B cell (primary cell): ENCODE results near the gene FAM107B. TPM values are rescaled to one million over a fixed set of nuclear protein-coding genes. Genes with fewer than 3 reads are reported as not detected.

Source experiments
- ATAC-seq: fragments of 200-7000 bp; cut with Tn5 transposase; one replicate; pipeline ENCODE4 v1.10.0; 2021; ENCODE audit warnings: low read depth, mild to moderate bottlenecking, moderate number of reproducible peaks, moderate library complexity
- CTCF ChIA-PET: fragments of 350-600 bp; sonication (Branson Sonifier 250); formaldehyde crosslinking; loops from one replicate; lab custom pipeline; 2021; ENCODE audit warnings: antibody characterized with exemption, inconsistent platforms; lab: Charles Lee
- POLR2A ChIA-PET: fragments of 350-600 bp; sonication (Branson Sonifier 250); formaldehyde crosslinking; loops from one replicate; lab custom pipeline; 2021; ENCODE audit warnings: antibody characterized with exemption; lab: Charles Lee
- DNase-seq: peaks from one replicate; pipeline ENCODE4 v3.0.0; 2013
- H2AFZ ChIP-seq: 2 replicates; pipeline ENCODE4 v1.6.1; 2012; ENCODE audit warnings: mild to moderate bottlenecking, low read depth, low read length; ENCODE audit not compliant: insufficient read depth, poor library complexity, severe bottlenecking
- H3K27ac ChIP-seq, 2 donors: 1 replicate in 1 of 2; 2 replicates in 1 of 2; pipeline ENCODE4 v1.5.1; 2012 to 2013; ENCODE audit warnings: low read length in 2 of 2, mild to moderate bottlenecking in 2 of 2, moderate library complexity in 1 of 2
- H3K27me3 ChIP-seq, 4 experiments: fragments of 200-600 bp in 1 of 4; sonication (generic) in 1 of 4; replicated peaks in 1 of 4; 1 replicate in 2 of 4; 2 replicates in 2 of 4; pipeline versions ENCODE4 v1.6.1 to v1.7.0; 2013 to 2016; ENCODE audit warnings: low read length in 3 of 4, mild to moderate bottlenecking in 2 of 4, mixed read lengths in 1 of 4, moderate library complexity in 1 of 4; ENCODE audit not compliant: insufficient read depth in 4 of 4, control insufficient read depth in 3 of 4; ENCODE audit errors: control extremely low read depth in 1 of 4
- H3K36me3 ChIP-seq, 2 experiments: replicated peaks in 1 of 2; 1 replicate in 1 of 2; 2 replicates in 1 of 2; pipeline versions ENCODE4 v1.6.1 to v1.7.1; 2013; ENCODE audit warnings: low read length in 1 of 2; ENCODE audit not compliant: insufficient read depth in 2 of 2, control insufficient read depth in 1 of 2; ENCODE audit errors: control extremely low read depth in 1 of 2, extremely low read depth in 1 of 2
- H3K4me1 ChIP-seq, 2 donors: fragments of 200-600 bp in 1 of 2; sonication (generic) in 1 of 2; 1 replicate in 1 of 2; 2 replicates in 1 of 2; pipeline versions ENCODE4 v1.5.1 to v1.6.1; 2013 to 2017; ENCODE audit warnings: low read length in 2 of 2; ENCODE audit not compliant: control insufficient read depth in 2 of 2, insufficient read depth in 2 of 2
- H3K4me2 ChIP-seq: replicated peaks from 2 replicates; pipeline ENCODE3; 2012; ENCODE audit warnings: mild to moderate bottlenecking, low read depth, low read length; ENCODE audit not compliant: poor library complexity, severe bottlenecking
- H3K4me3 ChIP-seq, 5 experiments: fragments of 200-600 bp in 1 of 5; sonication (generic) in 1 of 5; 1 replicate in 3 of 5; 2 replicates in 2 of 5; pipeline versions ENCODE4 v1.5.1 to v1.7.0; 2011 to 2016; ENCODE audit warnings: low read length in 4 of 5, mild to moderate bottlenecking in 4 of 5, low read depth in 2 of 5, control low read depth in 1 of 5, moderate library complexity in 1 of 5; ENCODE audit not compliant: insufficient read depth in 1 of 5; ENCODE audit errors: control extremely low read depth in 1 of 5, extremely low read depth in 1 of 5
- H3K79me2 ChIP-seq: fragments of 200-600 bp; sonication (generic); one replicate; pipeline ENCODE4 v1.6.0; 2016; ENCODE audit warnings: low read length; ENCODE audit not compliant: control insufficient read depth, insufficient read depth
- H3K9ac ChIP-seq: fragments of 200-600 bp; sonication (generic); 2 replicates; pipeline ENCODE4 v1.6.1; 2017; ENCODE audit warnings: mild to moderate bottlenecking, low read length, moderate library complexity
- H3K9me3 ChIP-seq, 3 donors: one replicate each; pipeline versions ENCODE4 v1.6.1 to v1.7.1; 2013; ENCODE audit warnings: low read length in 2 of 3; ENCODE audit not compliant: control insufficient read depth in 2 of 3, insufficient read depth in 1 of 3; ENCODE audit errors: control extremely low read depth in 1 of 3
- H4K20me1 ChIP-seq: 2 replicates; pipeline ENCODE4 v1.6.0; 2012; ENCODE audit warnings: mild to moderate bottlenecking, low read length; ENCODE audit not compliant: insufficient read depth, control insufficient read depth, poor library complexity, severe bottlenecking
- H3K27ac Mint-ChIP-seq: one replicate; pipeline ENCODE4 v1.8.0; 2021; ENCODE audit warnings: mixed read lengths
- H3K27me3 Mint-ChIP-seq: one replicate; pipeline ENCODE4 v1.8.0; 2021; ENCODE audit warnings: mixed read lengths
- H3K4me1 Mint-ChIP-seq: one replicate; pipeline ENCODE4 v1.8.0; 2021; ENCODE audit warnings: mixed read lengths
- H3K4me3 Mint-ChIP-seq: one replicate; pipeline ENCODE4 v1.8.0; 2021; ENCODE audit warnings: mixed read lengths
- H3K9me3 Mint-ChIP-seq: one replicate; pipeline ENCODE4 v1.8.0; 2022; ENCODE audit warnings: mixed read lengths; ENCODE audit not compliant: insufficient read depth
- CTCF ChIP-seq: fragments of 200-600 bp; IDR thresholded peaks from one replicate; pipeline ENCODE4 v1.8.0; 2022; ENCODE audit warnings: antibody characterized with exemption, mild to moderate bottlenecking
- EZH2 ChIP-seq: IDR thresholded peaks from 2 replicates; pipeline ENCODE4 v1.6.1; 2012; ENCODE audit warnings: borderline replicate concordance, low read depth, mild to moderate bottlenecking, moderate library complexity, low read length; ENCODE audit not compliant: insufficient read depth, poor library complexity, severe bottlenecking
- WGBS: methylation state at CpG from one replicate; pipeline ENCODE4 v1.1.5; 2013; ENCODE audit warnings: missing lambda C conversion rate; ENCODE audit not compliant: insufficient coverage; 5-methylcytosine and 5-hydroxymethylcytosine counted together
- intact Hi-C: fragments of 100-400 bp; cut with micrococcal nuclease; formaldehyde crosslinking; loops from one replicate; pipeline ENCODE4 v1.10.0; 2022
- polyA plus RNA-seq: library from polyadenylated mRNA; depleted of rRNA; stranded (reverse); fragments of >200 nt; gene quantifications from 2 replicates; pipeline ENCODE4 v1.2.3, GENCODE V29; 2012
- total RNA-seq, 2 donors: library from RNA; stranded (reverse); fragments of 120-200 nt in 1 of 2; gene quantifications; 1 replicate in 1 of 2; 2 replicates in 1 of 2; pipeline versions ENCODE4 v1.2.3 to v1.2.4, GENCODE V29; 2013 to 2022

FAM107B gene
- total and polyA plus RNA-seq, 2 donors (not counting 1 experiment from before 2014, with no cell fraction given): 31.9 to 318 TPM

DNA sequence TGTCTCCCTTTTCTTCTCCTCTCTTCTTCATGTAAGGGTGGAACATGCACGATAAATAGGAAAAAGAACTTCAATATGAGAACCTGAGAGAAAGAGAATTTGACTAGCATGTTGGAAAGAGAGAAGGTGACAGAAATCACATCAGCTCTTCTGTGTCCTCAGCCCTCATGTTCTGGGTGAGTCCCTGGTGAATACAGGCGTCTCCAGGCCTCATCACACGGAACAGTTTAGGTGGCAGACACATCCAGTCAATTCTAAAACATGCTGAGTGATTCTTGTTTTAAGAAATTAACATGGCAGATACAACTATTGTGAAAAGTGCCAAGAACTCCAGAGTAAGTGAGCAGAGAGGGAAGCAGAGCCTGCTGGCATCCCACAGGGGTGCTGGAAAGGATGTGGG lies 96.1 kb downstream of the FAM107B start:
- H3K27me3 Mint-ChIP-seq: no peaks in the 10 kb centered on the region
- H3K4me3 Mint-ChIP-seq: no peak overlapping the region
- Histone ChIP-seq H3K9me3 (no peaks in the 10 kb centered on the region), H3K9ac (no peak overlapping the region), H4K20me1 (no peaks in the 10 kb centered on the region), H3K27me3 (no peaks in the 10 kb centered on the region), H3K79me2 (no peaks in the 10 kb centered on the region), H3K36me3 (no peaks in the 10 kb centered on the region), H3K4me1 (peaks cover 9 to 11% of the 10 kb centered on the region in 2 donors), H3K4me3 (no peak overlapping the region), H2AFZ (no peak overlapping the region), H3K27ac (no peak overlapping the region), H3K4me2 (no peak overlapping the region)
- intact Hi-C loops: no loop called here
- no peak for DNase-seq
- peaks cover 17% of the 10 kb centered on the region for H3K4me1 Mint-ChIP-seq
- TF ChIP-seq EZH2 (no peak), CTCF (no peak)
- CTCF ChIA-PET: no interaction called here
- H3K9me3 Mint-ChIP-seq: no peaks in the 10 kb centered on the region
- no peak overlapping the region for H3K27ac Mint-ChIP-seq
- WGBS: 100% methylated on average over 2 of the region's 3 CpGs
- POLR2A ChIA-PET: no interaction called here
- ATAC-seq: no peak

GRCh38 chr10:14676732-14677131 lies 98.0 kb downstream of the FAM107B start:
- Mint-ChIP-seq H3K4me1 (peaks cover 27% of the 10 kb centered on the region), H3K9me3 (no peaks in the 10 kb centered on the region), H3K4me3 (no peak overlapping the region), H3K27ac (peak overlapping the region; percentile 22), H3K27me3 (no peaks in the 10 kb centered on the region)
- H3K27me3 ChIP-seq: no peaks in the 10 kb centered on the region
- H3K79me2 ChIP-seq: no peaks in the 10 kb centered on the region
- H3K9ac ChIP-seq: no peak overlapping the region
- no peak overlapping the region for H3K27ac ChIP-seq
- TF ChIP-seq CTCF: no peak
- no peak for TF ChIP-seq EZH2
- whole genome bisulfite sequencing: 91% methylated on average over 3 of the region's 3 CpGs
- H3K4me3 ChIP-seq: no peak overlapping the region
- no peaks in the 10 kb centered on the region for H4K20me1 ChIP-seq
- ATAC-seq (no peak), DNase-seq (no peak)
- no peak overlapping the region for H3K4me2 ChIP-seq
- no peaks in the 10 kb centered on the region for H3K36me3 ChIP-seq
- POLR2A ChIA-PET: interaction anchor here (0.6 kb wide), 2 partner anchors 34 to 94 kb away, joined by 3 to 5 read pairs; no protein-coding TSS in a partner anchor
- peaks cover 16 to 18% of the 10 kb centered on the region in 2 donors for H3K4me1 ChIP-seq
- CTCF ChIA-PET: interaction anchor here (0.9 kb wide), 1 partner anchor 86 kb away, joined by 3 read pairs; no protein-coding TSS in a partner anchor
- intact Hi-C loops: no loop called here
- H2AFZ ChIP-seq: no peak overlapping the region
- no peaks in the 10 kb centered on the region for H3K9me3 ChIP-seq
